GDM1 (cell line): ENCODE data around the gene ABHD2.

Source experiments
- DNase-seq: peaks from one replicate; lab custom pipeline; 2025; lab: John Stamatoyannopoulos, UW

The ABHD2 gene

GRCh38 chr15:89099968-89100367 is 11.7 kb downstream of the ABHD2 start:
- no peak for DNase-seq

GRCh38 chr15:89101302-89102193 is 13.3 kb downstream of the ABHD2 start:
- no peak for DNase-seq

- DNase-seq: no peak
Measured at GRCh38 chr15:89103481-89104171, 15.4 kb downstream of the ABHD2 start.

- no peak for DNase-seq
Measured at GRCh38 chr15:89104172-89104564, 15.9 kb downstream of the ABHD2 start.

- no peak for DNase-seq
Measured at GRCh38 chr15:89105147-89105546, 16.9 kb downstream of the ABHD2 start.

- no peak for DNase-seq
Measured at GRCh38 chr15:89106200-89106599, 17.9 kb downstream of the ABHD2 start.

GRCh38 chr15:89107984-89108383 is 19.7 kb downstream of the ABHD2 start:
- DNase-seq: no peak

GRCh38 chr15:89108835-89109234 is 20.6 kb downstream of the ABHD2 start:
- no peak for DNase-seq

- DNase-seq: no peak
Measured at GRCh38 chr15:89109238-89109637, 21.0 kb downstream of the ABHD2 start.

- DNase-seq: no peak
Measured at GRCh38 chr15:89110060-89110459, 21.8 kb downstream of the ABHD2 start.

- no peak for DNase-seq
Measured at GRCh38 chr15:89111352-89111751, 23.1 kb downstream of the ABHD2 start.

- no peak for DNase-seq
Measured at GRCh38 chr15:89111961-89112340, 23.7 kb downstream of the ABHD2 start.

GRCh38 chr15:89112341-89112971 is 24.2 kb downstream of the ABHD2 start:
- DNase-seq: no peak

GRCh38 chr15:89113296-89114024 is 25.2 kb downstream of the ABHD2 start:
- DNase-seq: no peak

GRCh38 chr15:89114990-89115389 is 26.7 kb downstream of the ABHD2 start:
- DNase-seq: no peak

GRCh38 chr15:89115547-89115946 is 27.3 kb downstream of the ABHD2 start:
- no peak for DNase-seq

- DNase-seq: no peak
Measured at GRCh38 chr15:89116404-89116803, 28.1 kb downstream of the ABHD2 start.

- no peak for DNase-seq
Measured at GRCh38 chr15:89117790-89118189, 29.5 kb downstream of the ABHD2 start.

- peak; percentile 24 for DNase-seq
Measured at GRCh38 chr15:89118481-89118989, 30.3 kb downstream of the ABHD2 start.

GRCh38 chr15:89119489-89120478 is 31.5 kb downstream of the ABHD2 start:
- no peak for DNase-seq
